Esophagus squamous epithelium (tissue), 4 donors: ENCODE measurements around the gene IGF1R.

Experiments
- CTCF ChIP-seq, 6 experiments: fragments of 450-650 bp in 4 of 6; fragments of 200-600 bp in 2 of 6; sonication (generic) in 2 of 6; IDR thresholded peaks; one replicate each; pipeline ENCODE4 v1.5.1; 2016 to 2019; ENCODE audit warnings: antibody characterized with exemption in 6 of 6, mild to moderate bottlenecking in 4 of 6, moderate library complexity in 4 of 6
- POLR2A ChIP-seq, 4 donors: fragments of 450-650 bp; IDR thresholded peaks; one replicate each; pipeline ENCODE4 v1.6.1; 2017; ENCODE audit warnings: antibody characterized with exemption in 4 of 4, mild to moderate bottlenecking in 4 of 4, moderate library complexity in 3 of 4

GRCh38 chr15:98840053-98840452, 191.7 kb downstream of the IGF1R start:
- TF ChIP-seq CTCF (IDR thresholded peaks at IDR 0.05) = no peak
- TF ChIP-seq POLR2A (IDR thresholded peaks at IDR 0.05) = no peak
